Measurements from ENCODE around the gene PYGB.

Gene PYGB

DNA sequence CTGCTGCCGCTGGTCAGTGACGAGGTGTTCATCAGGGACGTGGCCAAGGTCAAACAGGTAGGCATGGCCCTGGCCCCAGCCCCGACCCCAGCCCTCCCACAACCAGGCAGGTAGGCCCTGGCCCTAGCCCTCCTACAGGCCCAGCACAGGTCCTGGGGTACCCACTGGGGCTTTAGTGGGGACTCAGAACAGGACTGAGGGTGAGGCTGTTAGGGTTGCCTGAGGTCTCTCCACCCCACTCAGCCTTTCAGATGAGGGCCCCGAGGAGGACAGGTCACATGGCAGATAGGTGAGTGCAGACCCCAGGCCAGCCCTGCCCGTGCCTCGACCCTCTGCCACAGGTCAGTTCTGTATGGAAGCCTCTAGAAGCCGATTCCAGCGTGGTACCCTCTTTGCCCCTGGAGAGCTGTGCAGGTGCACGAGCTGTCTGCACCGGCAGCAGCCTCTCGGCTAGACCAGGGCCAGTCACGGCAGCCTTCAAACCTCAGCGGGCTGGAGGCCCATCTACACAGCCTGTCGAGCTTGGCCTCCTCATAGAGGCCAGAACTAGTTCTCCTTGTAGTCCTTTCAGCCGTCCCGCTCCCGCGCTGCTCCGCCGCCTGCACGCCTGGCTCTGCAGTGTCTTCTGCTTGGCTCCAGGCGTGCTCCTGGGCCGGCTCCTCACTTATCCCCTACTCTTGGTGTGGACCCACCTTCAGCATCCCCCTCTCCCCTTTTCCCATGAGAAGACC is 35.5 kb downstream of the PYGB start:
- no peak for DNase-seq

DNA sequence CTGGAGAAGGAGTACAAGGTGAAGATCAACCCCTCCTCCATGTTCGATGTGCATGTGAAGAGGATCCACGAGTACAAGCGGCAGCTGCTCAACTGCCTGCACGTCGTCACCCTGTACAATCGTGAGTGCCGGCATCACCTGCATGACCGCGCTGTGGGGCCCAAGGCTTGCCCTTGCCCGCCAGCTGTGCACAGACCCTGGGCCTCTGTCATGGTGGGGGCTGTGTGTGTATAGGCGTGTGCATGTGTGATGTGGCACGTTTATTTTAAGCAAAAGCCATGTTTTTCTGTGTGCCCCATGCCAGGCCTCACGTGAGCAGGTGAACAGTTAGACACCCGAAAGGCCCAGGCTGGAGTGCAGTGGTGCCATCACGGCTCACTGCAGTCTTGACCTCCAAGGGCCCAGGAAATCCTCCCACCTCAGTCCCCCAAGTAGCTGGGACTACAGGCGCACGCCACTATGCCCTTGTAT is 36.3 kb downstream of the PYGB start:
- no peak for DNase-seq

DNA sequence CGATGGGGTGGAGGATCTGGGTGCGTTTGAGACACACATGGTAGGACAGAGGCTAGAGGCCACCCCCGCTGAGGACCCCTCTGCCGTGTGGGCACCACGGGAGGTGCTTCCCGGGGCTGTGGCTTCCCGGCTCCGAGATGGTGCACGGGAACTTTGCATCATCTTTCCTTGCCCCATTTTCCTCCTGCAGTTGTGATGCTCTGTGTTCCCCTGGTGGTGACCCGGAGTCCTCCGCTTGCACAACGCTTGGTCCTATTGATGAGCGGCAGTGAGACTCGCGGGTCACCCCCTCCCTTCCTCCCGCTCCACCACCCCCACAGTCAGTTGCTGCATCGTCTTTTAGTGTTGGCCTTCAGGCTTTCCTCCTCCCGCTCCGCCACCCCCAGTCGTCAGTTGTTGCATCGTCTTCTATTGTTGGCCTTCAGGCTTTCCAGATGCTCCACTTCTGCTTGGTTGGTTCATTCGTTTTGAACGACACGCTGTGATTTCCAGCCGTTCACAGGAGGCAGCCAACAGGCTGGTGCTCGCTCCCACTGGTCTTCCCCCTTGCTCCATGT is 37.3 kb downstream of the PYGB start:
- no peak for DNase-seq

DNA sequence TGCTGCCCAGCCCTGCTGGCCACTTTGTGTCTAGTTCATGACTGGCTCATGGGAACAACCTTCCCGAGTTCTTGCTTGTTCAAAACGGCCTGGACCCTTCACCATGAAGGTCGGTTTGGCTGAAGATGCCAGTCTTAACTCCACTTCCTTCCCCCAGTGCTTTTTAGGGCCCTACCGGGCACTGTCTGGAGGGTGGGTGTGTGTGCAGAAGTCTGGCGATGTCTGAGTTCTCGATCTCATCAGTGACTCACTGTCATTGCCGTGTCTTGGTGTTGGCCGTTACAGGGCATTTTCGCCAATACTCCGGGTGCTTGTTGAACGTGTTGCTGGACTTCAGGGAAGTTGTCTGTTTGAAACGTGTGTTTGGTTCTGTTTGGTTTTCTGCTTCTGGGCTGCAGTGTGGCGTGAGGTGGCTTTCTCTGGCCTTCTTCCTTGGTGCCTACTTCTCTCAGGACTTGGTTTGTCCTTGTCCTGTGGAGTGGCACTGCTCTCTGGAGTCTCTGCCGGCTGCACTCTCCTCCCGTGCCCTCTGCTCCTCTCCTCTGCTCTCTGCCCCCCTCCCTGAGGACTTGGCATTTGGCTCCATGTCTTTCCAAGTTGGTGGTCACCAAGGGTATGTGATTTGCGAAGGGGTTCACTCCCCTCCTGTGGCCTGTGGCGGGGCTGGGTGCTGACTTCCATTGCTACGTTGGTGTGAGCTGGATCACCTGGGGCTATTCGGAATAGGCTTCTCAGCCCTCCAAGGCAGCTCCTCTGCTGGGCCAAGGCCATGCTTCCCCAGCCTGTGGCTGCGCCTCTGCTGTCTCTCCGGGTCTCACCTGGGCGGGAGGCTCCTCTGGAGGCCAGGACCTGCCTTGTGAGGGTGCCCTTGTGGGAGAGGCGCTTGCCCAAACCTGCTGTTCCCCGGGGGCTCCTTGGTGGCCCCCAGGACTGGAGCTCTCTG is 38.2 kb downstream of the PYGB start:
- no peak for DNase-seq

DNA sequence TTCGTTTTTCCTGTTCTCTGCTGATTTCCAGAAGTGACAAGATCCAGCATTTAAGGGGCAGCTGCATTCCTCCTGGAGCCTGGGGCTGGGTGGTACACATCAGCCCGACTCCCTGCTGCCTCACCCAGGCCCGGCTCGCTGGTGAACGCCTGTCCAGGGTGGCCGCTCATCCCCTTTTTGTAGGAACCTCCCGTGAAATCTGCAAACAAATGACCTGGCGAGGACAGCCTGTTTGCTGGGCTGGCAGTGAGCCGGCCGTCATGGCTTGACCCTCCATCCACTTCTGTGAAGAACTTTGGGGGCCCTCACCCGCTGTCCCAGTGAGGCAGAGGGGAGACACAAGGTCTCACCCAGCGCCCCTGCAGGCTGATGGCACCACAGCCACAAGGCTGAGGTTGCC is 39.0 kb downstream of the PYGB start:
- DNase-seq: no peak

DNA sequence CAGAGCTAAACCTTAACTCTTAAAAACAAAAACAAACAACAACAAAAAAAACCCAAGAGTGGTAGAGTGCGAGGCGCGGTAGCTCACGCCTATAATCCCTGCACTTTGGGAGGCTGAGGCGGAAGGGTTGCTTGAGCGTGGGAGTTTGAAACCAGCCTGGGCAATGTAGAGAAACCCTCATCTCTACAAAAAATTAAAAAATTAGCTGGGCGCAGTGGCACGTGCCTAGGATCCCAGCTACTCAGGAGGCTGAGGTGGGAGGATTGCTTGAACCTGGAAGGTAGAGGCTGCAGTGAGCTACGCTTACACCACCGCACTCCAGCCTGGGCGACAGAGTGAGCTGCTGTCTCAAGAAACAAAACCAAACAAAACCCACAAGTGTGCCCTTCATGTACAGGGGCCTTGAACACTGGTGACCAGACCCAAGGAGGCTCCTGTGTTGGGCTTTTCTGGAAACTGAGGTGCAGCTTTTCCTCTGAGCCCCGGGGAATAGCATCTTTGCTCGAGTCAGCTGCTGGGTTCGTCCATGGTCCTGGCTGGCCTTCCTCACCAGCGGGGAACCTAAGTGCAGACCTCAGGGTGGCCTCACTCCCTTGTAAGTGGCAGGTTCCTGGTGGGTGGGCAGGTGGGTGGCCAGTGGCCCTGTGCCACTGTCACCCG is 39.9 kb downstream of the PYGB start:
- no peak for DNase-seq

DNA sequence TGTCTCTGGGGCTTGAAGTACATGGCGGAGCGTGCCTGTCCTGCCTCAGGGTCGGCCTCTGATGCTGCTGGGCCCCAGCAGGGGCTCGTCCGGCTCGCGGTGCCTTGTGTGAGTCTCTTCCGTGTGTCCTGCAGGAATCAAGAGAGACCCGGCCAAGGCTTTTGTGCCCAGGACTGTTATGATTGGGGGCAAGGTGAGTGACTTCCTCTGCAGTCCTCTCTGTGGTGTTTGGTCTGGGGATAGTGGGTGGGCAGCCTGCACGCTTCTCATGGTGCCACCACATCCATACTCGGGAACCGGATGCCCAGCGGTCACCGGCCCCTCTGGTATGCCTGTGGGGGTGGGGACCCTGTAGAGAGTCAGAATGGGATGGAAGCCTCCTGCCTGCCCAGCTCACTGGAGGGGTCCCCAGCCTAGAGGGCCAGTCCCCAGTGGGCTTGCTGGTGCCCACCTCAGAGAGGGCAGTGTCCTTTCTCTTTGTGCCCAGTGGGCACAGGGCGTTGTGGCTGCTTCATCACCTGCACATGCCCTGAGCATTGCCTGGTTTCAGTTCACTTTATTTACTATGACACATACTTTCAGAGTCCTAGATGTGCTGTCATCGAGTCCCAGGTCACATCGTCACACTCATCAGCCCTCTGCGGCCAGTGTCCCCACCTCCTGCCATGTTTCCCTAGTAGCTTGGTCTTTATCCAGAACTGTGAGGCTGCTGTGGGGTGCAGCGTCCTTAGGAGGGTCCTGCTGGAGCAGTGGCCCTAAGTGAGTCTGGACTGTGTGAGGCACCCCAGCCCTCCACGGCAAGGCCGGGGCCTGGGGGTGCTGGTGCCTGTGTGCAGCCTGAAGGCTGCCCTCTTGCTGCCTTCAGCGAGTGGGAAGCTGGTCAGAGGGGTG is 40.7 kb downstream of the PYGB start:
- DNase-seq: no peak

DNA sequence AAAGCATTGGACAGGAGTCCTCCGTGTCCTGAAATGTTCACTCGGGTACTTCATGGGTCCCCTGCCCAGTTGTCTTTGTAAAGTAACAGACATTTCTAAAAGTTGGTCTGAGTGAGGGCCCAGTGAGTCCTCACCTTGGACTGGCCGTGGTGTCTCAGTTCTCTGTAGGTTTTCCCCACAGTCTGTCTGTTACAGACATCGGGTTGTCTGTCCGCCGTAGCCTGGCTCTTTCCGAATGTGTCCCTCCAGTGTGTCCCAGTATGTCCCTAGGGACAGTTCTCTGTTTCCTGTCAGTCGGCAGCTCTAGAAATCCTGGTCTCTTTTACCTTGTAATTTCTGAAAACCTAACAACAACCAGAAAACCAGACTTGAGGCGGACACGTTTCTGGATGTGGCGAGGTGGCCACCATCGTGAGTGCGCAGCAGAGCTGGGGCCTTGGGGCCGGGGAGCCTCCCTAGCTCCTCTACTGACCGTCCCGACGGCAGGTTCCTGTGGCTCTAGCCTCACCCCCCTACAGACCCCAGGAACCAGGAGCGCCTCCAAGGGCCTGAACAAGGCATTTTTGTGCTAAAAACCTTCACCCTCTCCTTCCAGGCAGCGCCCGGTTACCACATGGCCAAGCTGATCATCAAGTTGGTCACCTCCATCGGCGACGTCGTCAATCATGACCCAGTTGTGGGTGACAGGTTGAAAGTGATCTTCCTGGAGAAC is 42.2 kb downstream of the PYGB start:
- no peak for DNase-seq

DNA sequence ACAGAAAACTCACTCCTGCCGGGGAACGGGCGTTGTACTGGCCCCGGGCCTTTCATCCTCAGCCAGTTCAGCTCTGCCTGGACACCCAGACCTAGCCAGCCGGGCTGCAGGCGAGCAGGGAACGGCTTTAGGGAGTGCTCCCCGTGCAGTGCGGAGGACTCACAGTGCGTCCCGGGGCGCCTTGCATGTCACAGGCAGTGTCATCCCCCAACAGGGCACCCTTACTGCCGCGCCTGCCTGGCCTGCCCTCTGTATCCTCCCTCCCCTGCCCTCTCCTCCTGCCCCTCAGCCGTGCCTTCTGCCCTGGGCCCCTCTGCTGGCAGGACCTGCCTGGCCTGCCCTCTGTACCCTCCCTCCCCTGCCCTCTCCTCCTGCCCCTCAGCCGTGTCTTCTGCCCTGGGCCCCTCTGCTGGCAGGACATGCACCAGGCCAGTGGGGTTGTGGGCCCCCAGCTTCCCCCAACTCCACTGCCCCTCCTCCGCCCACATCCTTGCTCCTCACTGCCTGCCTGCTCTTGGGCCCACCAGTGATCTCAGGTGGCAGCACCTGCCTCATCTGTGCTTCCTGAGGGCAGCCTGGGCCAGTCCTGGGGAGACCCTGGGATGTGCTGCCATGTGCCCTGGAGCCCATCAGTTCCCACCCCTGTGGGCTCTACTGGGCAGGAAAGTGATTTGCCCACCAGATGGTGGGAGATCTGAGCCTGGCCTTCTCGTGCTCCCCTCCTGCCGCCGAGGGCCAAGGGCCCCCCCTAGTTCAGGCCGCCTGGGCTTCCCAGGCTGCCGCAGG is 43.0 kb downstream of the PYGB start:
- no peak for DNase-seq

DNA sequence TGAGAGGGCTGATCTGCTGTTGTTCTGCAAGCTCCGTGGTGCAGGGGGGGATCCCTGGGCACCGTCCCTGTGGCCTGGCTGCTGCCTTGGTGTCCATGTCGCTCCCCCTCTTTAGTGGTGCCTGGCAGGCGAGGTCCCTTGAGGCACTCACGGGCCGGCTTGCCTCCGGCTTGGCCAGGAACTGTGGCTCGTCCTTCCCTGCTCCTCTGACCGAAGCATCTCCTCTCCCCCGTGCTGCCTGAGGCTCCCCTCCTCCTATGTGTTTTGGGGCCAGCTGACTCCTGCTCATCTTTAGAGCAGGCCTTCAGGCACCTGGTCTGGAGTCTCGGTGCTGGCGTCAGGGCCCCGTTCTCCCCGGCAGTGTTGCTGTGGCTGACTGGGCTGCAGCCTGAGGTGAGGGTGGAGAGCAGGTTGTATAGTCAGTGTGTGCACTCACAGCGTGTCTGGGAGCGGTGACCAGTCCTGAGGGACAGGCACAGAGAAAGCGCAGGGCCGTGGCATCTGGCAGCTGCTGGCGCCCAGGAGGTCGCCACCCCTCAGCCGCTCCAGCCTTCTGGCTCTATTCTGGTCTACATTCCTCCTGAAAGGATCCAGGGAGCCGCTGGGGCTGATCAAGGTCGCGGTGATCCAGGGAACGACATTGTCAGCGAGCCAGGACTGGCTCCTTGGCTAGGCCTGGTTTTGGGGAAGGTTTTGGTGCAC is 43.7 kb downstream of the PYGB start:
- DNase-seq: no peak

DNA sequence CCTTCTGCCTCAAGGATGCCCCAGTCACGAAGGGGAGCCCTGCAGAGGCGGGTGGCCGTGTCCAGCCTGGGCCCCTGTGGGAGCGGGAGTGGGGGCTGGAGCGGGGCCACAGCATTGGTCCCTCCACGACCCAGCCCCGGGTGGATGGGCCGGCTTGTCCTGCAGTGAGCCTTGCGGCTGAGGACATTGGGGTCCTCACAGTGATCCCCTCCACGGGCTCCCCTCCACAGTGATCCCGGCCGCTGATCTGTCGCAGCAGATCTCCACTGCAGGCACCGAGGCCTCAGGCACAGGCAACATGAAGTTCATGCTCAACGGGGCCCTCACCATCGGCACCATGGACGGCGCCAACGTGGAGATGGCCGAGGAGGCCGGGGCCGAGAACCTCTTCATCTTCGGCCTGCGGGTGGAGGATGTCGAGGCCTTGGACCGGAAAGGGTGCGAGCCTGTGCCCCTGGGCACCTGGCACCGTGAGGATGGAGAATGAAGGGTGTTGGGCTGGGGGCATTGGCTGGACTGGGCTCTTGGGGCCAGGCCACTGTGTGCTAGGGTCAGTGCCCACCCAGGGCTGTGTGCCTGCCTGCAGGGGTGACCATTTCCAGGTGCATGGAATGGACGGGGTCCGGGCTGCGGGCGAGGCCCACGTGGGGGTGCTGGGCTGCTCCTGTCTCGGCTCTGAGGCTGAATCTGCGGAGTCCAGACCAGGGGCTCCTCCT is 44.4 kb downstream of the PYGB start:
- DNase-seq: no peak

DNA sequence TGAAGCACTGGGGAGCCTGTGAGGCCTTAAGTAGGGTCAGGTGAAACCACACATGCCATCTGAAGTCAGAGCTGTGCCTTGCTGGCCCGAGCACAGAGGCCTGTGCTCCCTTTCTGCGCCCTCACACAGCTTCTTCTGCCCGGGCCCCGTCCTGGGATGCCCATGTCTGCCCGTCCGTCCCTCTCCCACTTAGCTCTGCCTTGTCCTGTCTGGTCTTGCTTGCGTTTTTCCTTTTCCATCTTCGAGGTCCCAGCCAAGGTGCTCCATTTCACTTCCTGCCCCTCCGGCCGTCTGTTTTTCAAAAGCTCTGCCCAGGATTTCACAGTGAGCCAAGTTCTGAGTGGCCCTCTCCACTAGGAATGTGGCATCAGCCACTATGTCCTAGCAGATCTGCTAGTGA is 45.6 kb downstream of the PYGB start:
- DNase-seq: no peak

DNA sequence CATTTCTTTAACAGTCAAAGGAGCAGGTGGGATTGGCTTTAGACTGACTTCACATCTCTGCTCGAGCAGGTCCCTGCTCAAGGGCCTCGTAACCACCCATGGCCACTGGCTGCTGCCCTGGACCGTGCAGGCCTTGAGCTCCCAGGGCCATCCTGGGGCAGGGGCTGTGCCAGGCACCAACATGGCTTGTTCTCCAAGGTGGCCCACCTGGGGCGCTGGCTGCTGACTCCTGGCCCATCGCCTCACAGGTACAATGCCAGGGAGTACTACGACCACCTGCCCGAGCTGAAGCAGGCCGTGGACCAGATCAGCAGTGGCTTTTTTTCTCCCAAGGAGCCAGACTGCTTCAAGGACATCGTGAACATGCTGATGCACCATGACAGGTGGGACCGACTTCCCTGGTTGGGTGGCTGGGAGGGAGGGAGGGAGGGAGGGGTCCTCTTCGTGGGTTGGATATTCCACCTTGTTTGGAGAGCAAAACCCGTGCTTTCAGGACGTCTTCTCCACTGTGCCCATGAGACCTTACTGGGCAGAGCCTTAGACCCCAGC is 46.1 kb downstream of the PYGB start:
- no peak for DNase-seq

DNA sequence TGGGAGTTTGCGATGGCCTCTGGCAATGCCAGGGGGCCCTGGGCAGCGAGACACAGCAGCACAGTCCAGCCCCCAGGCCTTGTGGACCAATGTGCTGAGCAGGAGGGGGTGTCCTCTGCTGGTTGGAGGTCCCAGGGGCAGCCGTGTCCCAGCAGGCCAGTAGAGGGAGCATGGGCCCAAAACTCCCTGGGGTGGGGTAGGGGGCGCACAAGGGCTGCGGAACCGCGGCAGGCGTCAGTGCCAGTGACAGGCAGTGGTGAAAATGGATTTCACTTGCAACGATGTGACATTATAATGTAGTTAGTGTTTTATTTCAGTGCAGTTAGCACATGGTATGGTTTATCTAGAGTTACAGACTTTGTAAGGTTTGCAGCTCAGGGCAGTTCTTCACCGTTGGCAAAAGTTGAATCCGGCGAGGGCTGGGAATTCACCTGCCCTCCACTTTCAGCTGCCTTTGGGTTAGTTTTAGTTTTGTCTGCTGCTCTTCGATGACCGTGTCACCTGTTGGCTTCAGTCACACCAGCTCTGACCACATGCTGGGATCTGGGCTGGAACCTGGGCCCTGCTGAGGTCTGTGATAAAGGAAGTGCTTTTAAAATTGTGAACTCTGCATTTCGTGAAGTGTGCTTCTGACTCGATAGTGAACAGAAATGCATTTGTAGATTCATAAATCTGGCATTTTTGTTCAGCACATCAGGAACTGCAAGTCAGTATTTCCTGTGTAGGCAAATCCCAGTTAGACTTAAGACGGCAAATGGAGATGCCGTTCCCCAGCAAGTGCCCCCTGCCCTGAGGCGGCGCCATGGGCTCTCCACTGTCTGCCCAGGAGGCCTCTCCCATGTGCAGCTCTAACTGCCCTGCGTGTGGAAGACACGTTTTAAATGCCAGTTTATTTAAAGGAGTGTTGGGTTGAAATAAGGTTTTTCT is 46.8 kb downstream of the PYGB start:
- peak; percentile 41 for DNase-seq

DNA sequence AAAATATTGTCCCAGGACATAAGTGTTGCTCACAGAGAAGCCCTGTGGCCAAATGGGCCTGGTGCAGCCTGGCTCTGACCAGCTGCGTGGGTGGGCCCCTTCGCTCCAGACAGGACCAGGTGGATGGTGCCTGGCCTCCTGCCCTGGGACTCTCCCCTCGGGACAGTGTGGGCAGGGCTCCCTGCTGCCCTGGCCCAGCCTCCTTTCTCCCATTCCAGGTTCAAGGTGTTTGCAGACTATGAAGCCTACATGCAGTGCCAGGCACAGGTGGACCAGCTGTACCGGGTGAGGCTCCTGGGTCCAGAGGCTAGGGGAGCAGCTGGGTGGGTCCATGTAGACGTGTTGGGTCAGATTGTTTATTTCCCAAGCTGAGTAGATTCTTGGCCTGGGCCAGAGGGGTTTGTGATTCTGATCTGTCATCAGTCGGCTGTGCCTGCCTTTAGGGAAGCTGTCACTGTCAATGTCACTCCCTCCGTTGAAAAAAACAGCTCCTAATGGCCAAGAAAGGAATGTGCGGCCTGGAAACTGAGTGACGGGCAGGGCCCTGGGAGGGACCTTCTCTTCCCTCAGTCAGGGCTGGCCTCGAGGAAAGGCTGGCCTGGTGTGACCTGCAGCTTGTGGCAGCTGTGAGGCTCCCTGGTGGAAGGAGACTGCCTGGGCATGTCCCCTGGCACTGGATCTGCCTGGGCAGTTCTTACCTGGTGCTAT is 47.7 kb downstream of the PYGB start:
- no peak for DNase-seq

DNA sequence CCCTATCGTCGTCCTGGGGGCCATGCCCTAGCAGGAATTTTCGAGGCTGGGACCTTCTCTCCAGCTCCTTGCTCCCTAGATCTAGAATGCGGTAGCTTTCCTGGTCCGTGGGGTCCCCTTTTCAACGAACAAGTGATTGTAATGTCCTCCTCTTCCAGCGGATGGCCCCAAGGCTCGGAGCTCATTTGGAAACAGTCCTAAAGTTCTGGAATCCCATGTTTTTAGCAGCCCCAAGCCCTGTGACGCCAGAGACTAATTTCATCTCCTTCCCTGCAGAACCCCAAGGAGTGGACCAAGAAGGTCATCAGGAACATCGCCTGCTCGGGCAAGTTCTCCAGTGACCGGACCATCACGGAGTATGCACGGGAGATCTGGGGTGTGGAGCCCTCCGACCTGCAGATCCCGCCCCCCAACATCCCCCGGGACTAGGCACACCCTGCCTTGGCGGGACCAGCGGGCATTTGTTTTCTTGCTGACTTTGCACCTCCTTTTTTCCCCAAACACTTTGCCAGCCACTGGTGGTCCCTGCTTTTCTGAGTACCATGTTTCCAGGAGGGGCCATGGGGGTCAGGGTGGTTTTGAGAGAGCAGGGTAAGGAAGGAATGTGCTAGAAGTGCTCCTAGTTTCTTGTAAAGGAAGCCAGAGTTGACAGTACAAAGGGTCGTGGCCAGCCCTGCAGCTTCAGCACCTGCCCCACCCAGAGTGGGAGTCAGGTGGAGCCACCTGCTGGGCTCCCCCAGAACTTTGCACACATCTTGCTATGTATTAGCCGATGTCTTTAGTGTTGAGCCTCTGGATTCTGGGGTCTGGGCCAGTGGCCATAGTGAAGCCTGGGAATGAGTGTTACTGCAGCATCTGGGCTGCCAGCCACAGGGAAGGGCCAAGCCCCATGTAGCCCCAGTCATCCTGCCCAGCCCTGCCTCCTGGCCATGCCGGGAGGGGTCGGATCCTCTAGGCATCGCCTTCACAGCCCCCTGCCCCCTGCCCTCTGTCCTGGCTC is 48.5 kb downstream of the PYGB start:
- peak; percentile 21 for DNase-seq

All from COR-L47 (cell line).